B cell (primary cell): ENCODE results near the gene MMRN2. TPM values are rescaled to one million over a fixed set of nuclear protein-coding genes. Genes with fewer than 3 reads are reported as not detected.
"Not testable (repeated sequence)": the region's sequence is repeated elsewhere in the genome, so short reads cannot be mapped to it uniquely, and the experiment has no call there.

Experiments used
- ATAC-seq: fragments of 200-7000 bp; cut with Tn5 transposase; one replicate; pipeline ENCODE4 v1.10.0; 2021; ENCODE audit warnings: low read depth, mild to moderate bottlenecking, moderate number of reproducible peaks, moderate library complexity
- CTCF ChIA-PET: fragments of 350-600 bp; sonication (Branson Sonifier 250); formaldehyde crosslinking; loops from one replicate; lab custom pipeline; 2021; ENCODE audit warnings: antibody characterized with exemption, inconsistent platforms; lab: Charles Lee
- POLR2A ChIA-PET: fragments of 350-600 bp; sonication (Branson Sonifier 250); formaldehyde crosslinking; loops from one replicate; lab custom pipeline; 2021; ENCODE audit warnings: antibody characterized with exemption; lab: Charles Lee
- DNase-seq: peaks from one replicate; pipeline ENCODE4 v3.0.0; 2013
- H2AFZ ChIP-seq: 2 replicates; pipeline ENCODE4 v1.6.1; 2012; ENCODE audit warnings: mild to moderate bottlenecking, low read depth, low read length; ENCODE audit not compliant: insufficient read depth, poor library complexity, severe bottlenecking
- H3K27ac ChIP-seq, 2 donors: 1 replicate in 1 of 2; 2 replicates in 1 of 2; pipeline ENCODE4 v1.5.1; 2012 to 2013; ENCODE audit warnings: low read length in 2 of 2, mild to moderate bottlenecking in 2 of 2, moderate library complexity in 1 of 2
- H3K27me3 ChIP-seq, 4 experiments: fragments of 200-600 bp in 1 of 4; sonication (generic) in 1 of 4; replicated peaks in 1 of 4; 1 replicate in 2 of 4; 2 replicates in 2 of 4; pipeline versions ENCODE4 v1.6.1 to v1.7.0; 2013 to 2016; ENCODE audit warnings: low read length in 3 of 4, mild to moderate bottlenecking in 2 of 4, mixed read lengths in 1 of 4, moderate library complexity in 1 of 4; ENCODE audit not compliant: insufficient read depth in 4 of 4, control insufficient read depth in 3 of 4; ENCODE audit errors: control extremely low read depth in 1 of 4
- H3K36me3 ChIP-seq, 2 experiments: replicated peaks in 1 of 2; 1 replicate in 1 of 2; 2 replicates in 1 of 2; pipeline versions ENCODE4 v1.6.1 to v1.7.1; 2013; ENCODE audit warnings: low read length in 1 of 2; ENCODE audit not compliant: insufficient read depth in 2 of 2, control insufficient read depth in 1 of 2; ENCODE audit errors: control extremely low read depth in 1 of 2, extremely low read depth in 1 of 2
- H3K4me1 ChIP-seq, 2 donors: fragments of 200-600 bp in 1 of 2; sonication (generic) in 1 of 2; 1 replicate in 1 of 2; 2 replicates in 1 of 2; pipeline versions ENCODE4 v1.5.1 to v1.6.1; 2013 to 2017; ENCODE audit warnings: low read length in 2 of 2; ENCODE audit not compliant: control insufficient read depth in 2 of 2, insufficient read depth in 2 of 2
- H3K4me2 ChIP-seq: replicated peaks from 2 replicates; pipeline ENCODE3; 2012; ENCODE audit warnings: mild to moderate bottlenecking, low read depth, low read length; ENCODE audit not compliant: poor library complexity, severe bottlenecking
- H3K4me3 ChIP-seq, 5 experiments: fragments of 200-600 bp in 1 of 5; sonication (generic) in 1 of 5; 1 replicate in 3 of 5; 2 replicates in 2 of 5; pipeline versions ENCODE4 v1.5.1 to v1.7.0; 2011 to 2016; ENCODE audit warnings: low read length in 4 of 5, mild to moderate bottlenecking in 4 of 5, low read depth in 2 of 5, control low read depth in 1 of 5, moderate library complexity in 1 of 5; ENCODE audit not compliant: insufficient read depth in 1 of 5; ENCODE audit errors: control extremely low read depth in 1 of 5, extremely low read depth in 1 of 5
- H3K79me2 ChIP-seq: fragments of 200-600 bp; sonication (generic); one replicate; pipeline ENCODE4 v1.6.0; 2016; ENCODE audit warnings: low read length; ENCODE audit not compliant: control insufficient read depth, insufficient read depth
- H3K9ac ChIP-seq: fragments of 200-600 bp; sonication (generic); 2 replicates; pipeline ENCODE4 v1.6.1; 2017; ENCODE audit warnings: mild to moderate bottlenecking, low read length, moderate library complexity
- H3K9me3 ChIP-seq, 3 donors: one replicate each; pipeline versions ENCODE4 v1.6.1 to v1.7.1; 2013; ENCODE audit warnings: low read length in 2 of 3; ENCODE audit not compliant: control insufficient read depth in 2 of 3, insufficient read depth in 1 of 3; ENCODE audit errors: control extremely low read depth in 1 of 3
- H4K20me1 ChIP-seq: 2 replicates; pipeline ENCODE4 v1.6.0; 2012; ENCODE audit warnings: mild to moderate bottlenecking, low read length; ENCODE audit not compliant: insufficient read depth, control insufficient read depth, poor library complexity, severe bottlenecking
- H3K27ac Mint-ChIP-seq: one replicate; pipeline ENCODE4 v1.8.0; 2021; ENCODE audit warnings: mixed read lengths
- H3K27me3 Mint-ChIP-seq: one replicate; pipeline ENCODE4 v1.8.0; 2021; ENCODE audit warnings: mixed read lengths
- H3K4me1 Mint-ChIP-seq: one replicate; pipeline ENCODE4 v1.8.0; 2021; ENCODE audit warnings: mixed read lengths
- H3K4me3 Mint-ChIP-seq: one replicate; pipeline ENCODE4 v1.8.0; 2021; ENCODE audit warnings: mixed read lengths
- H3K9me3 Mint-ChIP-seq: one replicate; pipeline ENCODE4 v1.8.0; 2022; ENCODE audit warnings: mixed read lengths; ENCODE audit not compliant: insufficient read depth
- EZH2 ChIP-seq: IDR thresholded peaks from 2 replicates; pipeline ENCODE4 v1.6.1; 2012; ENCODE audit warnings: borderline replicate concordance, low read depth, mild to moderate bottlenecking, moderate library complexity, low read length; ENCODE audit not compliant: insufficient read depth, poor library complexity, severe bottlenecking
- WGBS: methylation state at CpG from one replicate; pipeline ENCODE4 v1.1.5; 2013; ENCODE audit warnings: missing lambda C conversion rate; ENCODE audit not compliant: insufficient coverage; 5-methylcytosine and 5-hydroxymethylcytosine counted together
- intact Hi-C: fragments of 100-400 bp; cut with micrococcal nuclease; formaldehyde crosslinking; loops from one replicate; pipeline ENCODE4 v1.10.0; 2022
- polyA plus RNA-seq: library from polyadenylated mRNA; depleted of rRNA; stranded (reverse); fragments of >200 nt; gene quantifications from 2 replicates; pipeline ENCODE4 v1.2.3, GENCODE V29; 2012
- total RNA-seq, 2 donors: library from RNA; stranded (reverse); fragments of 120-200 nt in 1 of 2; gene quantifications; 1 replicate in 1 of 2; 2 replicates in 1 of 2; pipeline versions ENCODE4 v1.2.3 to v1.2.4, GENCODE V29; 2013 to 2022
- TF ChIP-seq, protein P1 (sequence below): fragments of 200-600 bp; IDR thresholded peaks from one replicate; pipeline ENCODE4 v1.8.0; 2022; ENCODE audit warnings: antibody characterized with exemption, mild to moderate bottlenecking

MMRN2 gene
- total and polyA plus RNA-seq, 2 donors (not counting 1 experiment from before 2014, with no cell fraction given): 1.0 to 1.1 TPM

DNA sequence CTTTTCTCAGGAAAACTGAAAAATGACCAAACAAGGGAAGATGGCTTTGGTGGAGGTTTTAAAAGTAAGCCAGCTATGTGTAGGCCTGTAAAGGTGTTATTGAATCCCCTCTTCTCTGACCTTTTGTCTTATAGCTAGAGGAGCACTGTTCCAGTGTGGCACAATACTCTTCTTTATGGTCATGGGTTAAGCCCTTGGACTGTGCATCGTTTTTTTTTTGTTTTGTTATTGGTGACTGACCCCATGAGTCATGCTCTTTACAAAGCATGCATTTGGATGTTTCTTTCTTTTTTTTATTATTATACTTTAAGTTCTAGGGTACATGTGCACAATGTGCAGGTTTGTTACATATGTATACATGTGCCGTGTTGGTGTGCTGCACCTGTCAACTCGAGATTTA, 43.1 kb upstream of the MMRN2 start:
- ATAC-seq: no peak
- H2AFZ ChIP-seq: no peak overlapping the region
- H3K36me3 ChIP-seq: no peaks in the 10 kb centered on the region
- no CpG with 5 or more reads among the region's 3 CpGs for WGBS
- H3K4me2 ChIP-seq: no peak overlapping the region
- no peaks in the 10 kb centered on the region for H3K9me3 ChIP-seq
- CTCF ChIA-PET: no interaction called here
- DNase-seq: no peak
- no peak overlapping the region for H3K4me3 ChIP-seq
- no peaks in the 10 kb centered on the region for H3K4me1 Mint-ChIP-seq
- H3K27me3 ChIP-seq: no peaks in the 10 kb centered on the region
- no peak overlapping the region for H3K9ac ChIP-seq
- no peaks in the 10 kb centered on the region for H3K27me3 Mint-ChIP-seq
- no peak overlapping the region for H3K27ac ChIP-seq
- intact Hi-C loops: no loop called here
- POLR2A ChIA-PET: no interaction called here
- no peak overlapping the region for H3K27ac Mint-ChIP-seq
- H3K4me1 ChIP-seq: no peaks in the 10 kb centered on the region
- no peaks in the 10 kb centered on the region for H3K79me2 ChIP-seq
- H4K20me1 ChIP-seq: no peaks in the 10 kb centered on the region
- TF ChIP-seq, protein P1, sequence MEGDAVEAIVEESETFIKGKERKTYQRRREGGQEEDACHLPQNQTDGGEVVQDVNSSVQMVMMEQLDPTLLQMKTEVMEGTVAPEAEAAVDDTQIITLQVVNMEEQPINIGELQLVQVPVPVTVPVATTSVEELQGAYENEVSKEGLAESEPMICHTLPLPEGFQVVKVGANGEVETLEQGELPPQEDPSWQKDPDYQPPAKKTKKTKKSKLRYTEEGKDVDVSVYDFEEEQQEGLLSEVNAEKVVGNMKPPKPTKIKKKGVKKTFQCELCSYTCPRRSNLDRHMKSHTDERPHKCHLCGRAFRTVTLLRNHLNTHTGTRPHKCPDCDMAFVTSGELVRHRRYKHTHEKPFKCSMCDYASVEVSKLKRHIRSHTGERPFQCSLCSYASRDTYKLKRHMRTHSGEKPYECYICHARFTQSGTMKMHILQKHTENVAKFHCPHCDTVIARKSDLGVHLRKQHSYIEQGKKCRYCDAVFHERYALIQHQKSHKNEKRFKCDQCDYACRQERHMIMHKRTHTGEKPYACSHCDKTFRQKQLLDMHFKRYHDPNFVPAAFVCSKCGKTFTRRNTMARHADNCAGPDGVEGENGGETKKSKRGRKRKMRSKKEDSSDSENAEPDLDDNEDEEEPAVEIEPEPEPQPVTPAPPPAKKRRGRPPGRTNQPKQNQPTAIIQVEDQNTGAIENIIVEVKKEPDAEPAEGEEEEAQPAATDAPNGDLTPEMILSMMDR: no peak
- TF ChIP-seq EZH2: no peak
- H3K4me3 Mint-ChIP-seq: no peak overlapping the region
- no peaks in the 10 kb centered on the region for H3K9me3 Mint-ChIP-seq

DNA sequence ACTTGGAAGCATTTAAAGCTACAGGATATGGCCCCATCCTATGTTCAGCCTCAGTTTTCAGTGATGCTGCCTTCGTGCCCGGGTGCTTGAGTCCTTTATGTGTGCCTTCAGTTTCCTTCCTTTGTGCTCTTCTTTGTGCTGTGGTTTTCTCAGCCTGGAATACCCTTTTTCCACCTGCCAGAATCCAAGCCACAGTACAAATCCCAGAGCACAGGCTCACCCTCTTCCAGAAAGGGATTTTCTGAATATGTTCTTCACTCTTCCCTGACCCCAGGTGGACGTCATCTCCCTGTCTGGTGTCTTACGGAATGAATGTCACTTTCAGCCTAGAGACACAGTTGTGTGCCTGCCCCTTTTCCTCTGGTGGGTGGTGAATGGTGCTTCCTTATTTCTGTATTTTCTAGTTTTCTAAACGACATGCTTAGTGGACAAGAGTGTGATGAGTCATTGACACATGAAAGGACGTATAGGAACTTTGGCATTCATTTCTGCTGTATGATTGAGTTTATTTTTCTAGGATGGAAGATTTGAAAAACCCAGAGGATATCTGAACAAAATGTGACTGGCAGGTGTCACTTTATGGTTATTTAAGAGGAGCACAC, 42.5 kb upstream of the MMRN2 start:
- 67% methylated on average over 4 of the region's 6 CpGs for WGBS
- H3K9me3 Mint-ChIP-seq, H3K27me3 Mint-ChIP-seq, POLR2A ChIA-PET, H3K9me3 ChIP-seq, H3K4me2 ChIP-seq, H3K36me3 ChIP-seq, H3K4me3 ChIP-seq, H3K4me3 Mint-ChIP-seq, H3K27ac Mint-ChIP-seq, H3K9ac ChIP-seq, intact Hi-C loops, H3K4me1 ChIP-seq, H4K20me1 ChIP-seq, H3K27me3 ChIP-seq, DNase-seq, H3K4me1 Mint-ChIP-seq, ATAC-seq, H2AFZ ChIP-seq, CTCF ChIA-PET, H3K27ac ChIP-seq, H3K79me2 ChIP-seq: not testable (repeated sequence)
